ENCODE data around the gene B4GALNT2.

DNA sequence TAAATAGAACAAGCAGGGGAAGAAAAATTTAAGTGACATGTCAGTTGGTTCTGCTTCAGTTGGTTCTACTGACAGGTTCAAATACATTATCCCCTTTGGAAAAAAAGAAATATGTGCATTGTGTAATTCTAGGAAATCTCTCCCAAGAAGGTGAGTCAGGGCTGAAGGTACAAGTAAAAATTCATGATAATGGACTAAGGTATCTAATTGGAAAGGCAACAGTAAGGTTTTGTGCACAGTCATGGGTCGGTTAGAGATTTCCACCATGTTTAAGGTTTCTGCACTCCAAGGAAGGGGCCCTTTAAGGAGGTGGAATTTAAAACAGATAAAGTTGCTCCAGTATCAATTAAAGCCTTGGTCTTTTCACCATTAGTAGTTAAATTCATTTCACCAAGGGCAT is 17.9 kb upstream of the B4GALNT2 start:
- TF ChIP-seq, protein P1, sequence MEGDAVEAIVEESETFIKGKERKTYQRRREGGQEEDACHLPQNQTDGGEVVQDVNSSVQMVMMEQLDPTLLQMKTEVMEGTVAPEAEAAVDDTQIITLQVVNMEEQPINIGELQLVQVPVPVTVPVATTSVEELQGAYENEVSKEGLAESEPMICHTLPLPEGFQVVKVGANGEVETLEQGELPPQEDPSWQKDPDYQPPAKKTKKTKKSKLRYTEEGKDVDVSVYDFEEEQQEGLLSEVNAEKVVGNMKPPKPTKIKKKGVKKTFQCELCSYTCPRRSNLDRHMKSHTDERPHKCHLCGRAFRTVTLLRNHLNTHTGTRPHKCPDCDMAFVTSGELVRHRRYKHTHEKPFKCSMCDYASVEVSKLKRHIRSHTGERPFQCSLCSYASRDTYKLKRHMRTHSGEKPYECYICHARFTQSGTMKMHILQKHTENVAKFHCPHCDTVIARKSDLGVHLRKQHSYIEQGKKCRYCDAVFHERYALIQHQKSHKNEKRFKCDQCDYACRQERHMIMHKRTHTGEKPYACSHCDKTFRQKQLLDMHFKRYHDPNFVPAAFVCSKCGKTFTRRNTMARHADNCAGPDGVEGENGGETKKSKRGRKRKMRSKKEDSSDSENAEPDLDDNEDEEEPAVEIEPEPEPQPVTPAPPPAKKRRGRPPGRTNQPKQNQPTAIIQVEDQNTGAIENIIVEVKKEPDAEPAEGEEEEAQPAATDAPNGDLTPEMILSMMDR (IDR thresholded peaks at IDR 0.05), result no peak
- TF ChIP-seq POLR2AphosphoS5 (IDR thresholded peaks at IDR 0.05; ENCODE audit: insufficient read depth in 1 of 2, low read depth in 1 of 2), result no peak
- no peak for TF ChIP-seq POLR2A (IDR thresholded peaks at IDR 0.05)
